ENCODE results near the gene RPL3.

DNA sequence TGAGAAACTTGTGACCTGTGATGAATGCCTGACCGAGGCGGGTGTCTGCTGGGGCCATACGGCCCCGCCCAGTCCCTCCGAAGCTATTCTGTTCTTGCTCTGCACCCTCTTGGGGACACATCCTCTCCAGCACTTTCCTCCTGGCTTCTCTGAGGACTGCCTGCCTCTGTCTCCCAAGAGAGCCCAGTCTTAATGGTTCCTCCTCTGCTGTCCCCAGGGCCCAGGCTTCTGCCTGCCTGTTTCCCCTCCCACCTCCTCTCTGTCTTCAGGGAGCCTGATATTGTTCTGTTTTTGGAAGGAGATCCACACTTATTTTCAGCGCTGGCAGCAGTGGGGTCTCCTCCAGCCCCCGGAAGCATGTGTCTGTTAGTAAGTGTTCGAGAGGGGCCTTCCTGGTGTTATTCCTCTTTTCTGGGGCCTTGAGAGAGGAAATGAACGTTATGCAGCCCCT, 49.1 kb upstream of the RPL3 start:
- no peak for TF ChIP-seq YY1 (IDR thresholded peaks at IDR 0.05; ENCODE audit: insufficient read depth, insufficient read length)
- TF ChIP-seq SUZ12 (IDR thresholded peaks at IDR 0.05; ENCODE audit: extremely low read depth, insufficient read depth, insufficient read length), result no peak
- TF ChIP-seq ZNF274 (IDR thresholded peaks at IDR 0.05; ENCODE audit: low read depth, low read length), result no peak

Measured in NT2/D1 (cell line).